Activated naive CD4-positive, alpha-beta T cell treated with anti-CD3 and anti-CD28 coated beads, Interleukin-2, amount 50 U/mL, for 72 hours (primary cell): ENCODE data around the gene UBXN10. TPM values are rescaled to one million over a fixed set of nuclear protein-coding genes. Genes with fewer than 3 reads are reported as not detected.

Experiments
- ATAC-seq, 2 donors: fragments of 150-1000 bp; cut with Tn5 transposase; 2 replicates each; pipeline ENCODE4 v1.10.0; 2021; ENCODE audit warnings: mild to moderate bottlenecking in 2 of 2, moderate library complexity in 2 of 2
- DNase-seq, 2 donors: peaks; one replicate each; pipeline ENCODE4 v3.0.0; 2021 to 2022; ENCODE audit warnings: low spot score in 2 of 2
- H3K27ac Mint-ChIP-seq, 2 donors: one replicate each; pipeline ENCODE4 v1.8.0; 2022; ENCODE audit warnings: mild to moderate bottlenecking in 2 of 2, mixed read lengths in 2 of 2
- H3K36me3 Mint-ChIP-seq, 2 donors: one replicate each; pipeline ENCODE4 v1.8.0; 2022; ENCODE audit warnings: mixed read lengths in 2 of 2
- H3K9me3 Mint-ChIP-seq, 2 donors: one replicate each; pipeline ENCODE4 v1.8.0; 2022; ENCODE audit warnings: mixed read lengths in 2 of 2
- total RNA-seq, 2 donors: library from RNA; stranded (reverse); gene quantifications; one replicate each; pipeline ENCODE4 v1.2.3, GENCODE V29; 2022

UBXN10 gene
- total RNA-seq, 2 donors from 2014 or later, result 0.09 to 1.3 TPM

DNA sequence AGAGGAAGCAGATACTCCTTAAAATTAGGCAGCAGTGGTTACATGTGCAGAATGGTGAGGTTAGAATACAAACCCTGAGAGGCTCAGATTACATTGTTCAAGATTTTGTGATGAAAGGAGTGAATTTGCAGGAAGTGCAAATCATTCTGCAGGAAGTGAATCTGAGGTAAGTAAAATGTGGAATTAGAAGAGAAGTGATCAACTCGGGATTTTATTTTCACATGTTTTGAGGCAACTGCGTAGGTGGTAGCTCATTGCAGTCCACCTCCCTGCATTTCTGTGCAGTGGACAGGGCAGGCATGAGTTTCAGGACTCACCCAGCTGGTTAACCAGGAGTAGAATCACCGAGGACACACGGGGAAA, 2.5 kb downstream of the UBXN10 start:
- no peak for DNase-seq
- H3K27ac Mint-ChIP-seq, result peak overlapping the region in 1 of 2 donors; percentile 12

DNA sequence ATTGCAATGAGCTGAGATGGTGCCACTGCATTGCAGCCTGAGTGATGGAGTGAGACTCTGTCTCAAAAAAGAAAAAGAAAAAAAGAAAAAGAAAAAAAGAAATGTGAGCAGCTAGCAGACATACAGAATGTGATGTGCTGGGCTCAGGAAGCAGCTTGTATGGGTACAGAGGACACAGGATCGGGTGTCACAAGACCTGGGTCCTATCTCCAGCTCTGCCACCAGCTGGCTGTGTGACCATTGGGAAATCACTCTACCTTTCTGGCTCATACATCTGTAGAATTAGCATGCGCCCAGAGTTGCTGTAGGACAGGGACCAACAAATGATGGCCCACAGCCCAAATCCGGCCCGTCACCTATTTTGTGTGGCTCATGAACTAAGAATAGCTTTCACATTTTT, 3.8 kb downstream of the UBXN10 start:
- no peaks in the 10 kb centered on the region for H3K9me3 Mint-ChIP-seq
- ATAC-seq (no peak), DNase-seq (no peak)
- no peaks in the 10 kb centered on the region for H3K36me3 Mint-ChIP-seq
- H3K27ac Mint-ChIP-seq, result no peak overlapping the region

More for the DNA sequence above, 2.5 kb downstream of the UBXN10 start:
- ATAC-seq, result no peak
- H3K36me3 Mint-ChIP-seq, result peaks cover 0 to 12% of the 10 kb centered on the region in 2 donors
- no peaks in the 10 kb centered on the region for H3K9me3 Mint-ChIP-seq

DNA sequence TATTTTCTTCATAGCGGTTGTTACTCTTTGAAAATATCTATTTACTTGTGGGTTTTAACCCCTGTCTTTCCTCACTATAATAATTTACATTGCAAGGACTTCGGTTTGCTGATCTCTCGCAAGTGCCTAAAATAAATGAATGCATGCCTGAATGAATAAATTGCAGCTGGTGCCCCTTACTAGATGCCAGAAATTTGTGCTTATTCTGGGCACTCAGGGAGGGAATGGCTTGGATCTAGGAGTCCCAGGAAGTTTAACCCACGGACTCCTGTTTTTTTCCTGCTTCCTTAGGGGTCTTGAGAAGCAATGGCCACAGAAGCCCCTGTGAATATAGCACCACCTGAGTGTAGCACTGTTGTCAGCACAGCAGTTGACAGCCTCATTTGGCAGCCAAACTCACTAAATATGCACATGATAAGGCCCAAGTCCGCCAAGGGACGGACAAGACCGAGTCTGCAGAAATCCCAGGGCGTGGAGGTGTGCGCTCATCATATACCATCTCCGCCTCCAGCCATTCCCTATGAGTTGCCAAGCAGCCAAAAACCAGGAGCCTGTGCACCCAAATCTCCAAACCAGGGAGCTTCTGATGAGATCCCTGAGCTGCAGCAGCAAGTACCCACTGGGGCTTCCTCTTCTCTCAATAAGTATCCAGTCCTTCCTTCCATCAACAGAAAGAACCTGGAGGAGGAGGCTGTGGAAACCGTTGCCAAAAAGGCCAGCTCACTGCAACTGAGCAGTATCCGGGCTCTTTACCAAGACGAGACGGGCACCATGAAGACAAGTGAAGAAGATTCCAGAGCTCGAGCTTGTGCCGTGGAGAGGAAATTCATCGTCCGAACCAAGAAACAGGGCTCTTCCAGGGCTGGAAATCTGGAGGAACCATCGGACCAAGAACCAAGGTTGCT, 4.6 kb downstream of the UBXN10 start:
- Mint-ChIP-seq H3K9me3 (no peaks in the 10 kb centered on the region), H3K36me3 (no peaks in the 10 kb centered on the region), H3K27ac (no peak overlapping the region)
- DNase-seq (no peak), ATAC-seq (no peak)

DNA sequence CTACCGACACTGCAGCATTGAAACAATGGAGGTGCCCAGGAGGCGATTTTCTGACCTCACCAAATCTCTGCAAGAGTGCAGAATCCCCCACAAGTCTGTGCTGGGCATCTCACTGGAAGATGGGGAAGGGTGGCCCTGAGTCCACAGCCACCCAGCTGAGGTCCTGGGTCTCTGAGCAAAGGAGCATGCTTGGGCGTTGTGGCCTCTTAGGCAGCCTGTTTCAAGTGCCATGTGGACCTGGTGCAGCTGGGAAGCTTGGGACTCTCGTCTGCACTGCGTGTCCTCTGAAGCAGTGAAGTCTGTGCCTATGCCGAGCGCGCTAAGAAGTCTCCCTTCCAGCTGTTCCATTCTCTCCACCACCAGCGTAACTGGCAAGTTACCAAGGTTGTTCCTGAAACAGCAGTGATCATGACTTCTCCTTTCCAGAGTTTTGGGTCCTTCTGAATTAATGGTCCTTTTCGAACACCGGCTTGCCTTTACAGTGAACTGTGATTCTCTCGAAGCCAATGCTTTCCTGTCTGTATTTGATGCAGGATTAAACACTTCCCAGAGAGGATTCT, 5.5 kb downstream of the UBXN10 start:
- H3K9me3 Mint-ChIP-seq, result no peaks in the 10 kb centered on the region
- ATAC-seq (no peak), DNase-seq (no peak)
- no peak overlapping the region for H3K27ac Mint-ChIP-seq
- no peaks in the 10 kb centered on the region for H3K36me3 Mint-ChIP-seq

DNA sequence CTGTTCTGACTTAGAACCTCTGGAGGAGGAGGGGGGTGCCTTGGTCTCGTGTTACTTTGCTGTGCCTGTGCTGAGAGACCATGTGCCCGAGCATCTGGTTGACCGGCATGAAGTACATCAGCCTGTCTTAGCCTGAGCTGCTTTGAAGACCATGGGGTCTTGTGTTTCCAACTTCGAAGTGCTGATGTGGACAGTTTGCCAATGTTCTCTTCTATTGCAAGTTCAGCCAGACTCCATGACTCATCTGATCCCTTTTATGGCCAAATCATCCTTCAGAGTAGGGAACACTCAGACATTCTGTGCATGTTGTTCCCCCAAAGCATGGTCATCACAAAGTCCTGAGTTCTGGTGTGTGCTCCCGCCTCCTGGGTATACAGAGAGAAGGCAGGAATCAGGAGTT, 6.5 kb downstream of the UBXN10 start:
- Mint-ChIP-seq H3K36me3 (no peaks in the 10 kb centered on the region), H3K27ac (no peak overlapping the region), H3K9me3 (no peaks in the 10 kb centered on the region)
- ATAC-seq (no peak), DNase-seq (no peak)

DNA sequence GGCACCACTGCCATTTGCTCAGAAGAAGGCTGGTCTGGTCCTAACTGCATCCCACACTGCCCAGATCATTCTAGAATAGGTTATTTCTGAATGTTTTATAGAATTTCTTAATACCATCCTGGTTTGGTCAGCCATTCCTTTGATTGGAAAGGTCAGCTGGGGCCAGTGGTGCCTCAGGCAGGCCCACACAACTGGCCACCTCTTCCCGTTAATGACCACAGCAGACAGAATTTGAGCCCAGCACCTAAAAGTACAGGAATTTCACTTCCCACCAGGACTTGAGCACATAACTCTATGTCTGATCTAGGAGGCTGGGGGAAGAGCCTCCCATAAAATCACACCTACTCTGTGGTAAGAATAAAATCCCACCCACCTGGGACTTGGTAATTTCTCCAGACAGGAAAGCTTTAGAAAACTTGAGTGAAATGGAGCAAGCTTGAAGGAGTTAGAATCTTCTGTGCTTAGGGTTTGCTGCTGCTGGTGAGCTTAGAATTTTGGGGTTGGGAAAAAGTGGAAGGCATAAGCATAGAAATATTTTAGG, 7.0 kb downstream of the UBXN10 start:
- Mint-ChIP-seq H3K36me3 (no peaks in the 10 kb centered on the region), H3K9me3 (no peaks in the 10 kb centered on the region), H3K27ac (no peak overlapping the region)
- no peak for DNase-seq
- ATAC-seq, result no peak

DNA sequence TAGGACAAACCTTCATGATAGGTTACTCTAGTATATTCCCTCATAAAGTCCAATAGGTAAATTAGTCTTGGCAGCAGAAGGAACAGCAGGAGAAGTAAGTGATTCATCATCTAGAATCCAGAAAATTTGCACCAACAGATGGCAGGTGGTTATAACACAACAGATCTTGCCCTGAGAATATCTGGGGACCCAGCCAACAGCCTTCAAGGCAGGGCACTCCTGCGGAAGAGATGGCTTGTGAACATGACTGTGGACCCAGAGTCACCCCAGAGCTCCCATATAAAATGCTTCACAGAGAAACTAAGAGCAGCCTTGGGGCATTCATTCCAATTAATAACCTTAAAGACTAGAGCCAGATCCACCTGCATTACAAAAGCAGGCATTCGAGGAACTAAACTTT, 8.3 kb downstream of the UBXN10 start:
- no peaks in the 10 kb centered on the region for H3K36me3 Mint-ChIP-seq
- no peaks in the 10 kb centered on the region for H3K9me3 Mint-ChIP-seq
- no peak overlapping the region for H3K27ac Mint-ChIP-seq
- DNase-seq (no peak), ATAC-seq (no peak)

DNA sequence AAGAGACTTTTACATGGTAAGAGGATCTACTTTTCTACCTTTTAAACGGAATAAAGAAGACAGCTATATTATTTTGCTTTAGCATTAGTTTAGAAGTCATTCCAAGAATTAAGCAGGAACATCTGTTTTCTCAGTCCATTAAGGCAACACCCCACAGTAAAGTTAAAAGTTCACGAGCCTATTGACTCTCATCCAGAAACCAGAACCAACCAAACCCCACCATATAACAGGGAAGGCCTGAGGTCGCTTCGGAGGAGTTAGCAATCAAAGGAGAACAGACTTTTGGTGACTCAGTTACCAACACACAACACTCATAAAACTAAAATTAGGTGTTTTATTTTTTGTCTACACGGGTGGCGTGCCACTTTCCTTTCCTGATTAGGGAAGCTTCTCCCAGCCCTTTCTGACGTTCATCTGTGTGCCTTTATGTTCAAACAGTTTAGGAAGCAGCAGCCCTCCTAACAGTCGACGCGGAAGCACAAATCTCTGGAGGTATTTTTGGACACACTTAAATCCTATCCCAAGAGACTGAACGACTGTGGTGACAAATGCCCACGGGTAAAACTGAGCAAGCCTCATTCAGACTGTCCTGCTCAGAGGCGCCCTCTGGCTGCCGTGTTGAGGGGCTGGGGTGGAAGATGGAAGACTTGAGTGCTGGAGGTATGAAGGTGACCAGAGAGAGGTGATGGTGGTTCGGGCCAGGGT, 9.0 kb downstream of the UBXN10 start:
- Mint-ChIP-seq H3K9me3 (no peaks in the 10 kb centered on the region), H3K36me3 (no peaks in the 10 kb centered on the region), H3K27ac (no peak overlapping the region)
- ATAC-seq (peak; percentile 79 to 83), DNase-seq (peak in 1 of 2 donors; percentile 80)

DNA sequence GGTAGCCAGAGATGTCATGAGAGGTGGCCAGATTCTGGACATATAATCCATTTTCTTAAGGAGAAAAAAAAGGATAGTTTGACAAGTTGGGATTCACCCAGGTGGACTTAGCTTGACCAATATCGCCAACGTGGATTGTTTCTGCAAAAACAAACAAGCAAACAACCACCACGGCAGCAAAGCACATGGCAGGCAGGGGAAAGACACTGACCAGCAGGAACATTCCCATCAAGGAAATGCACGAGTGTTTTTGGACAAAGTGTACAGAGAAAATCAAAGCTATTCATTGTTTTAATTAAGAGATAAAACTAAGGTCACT, 9.5 kb downstream of the UBXN10 start:
- H3K36me3 Mint-ChIP-seq, result no peaks in the 10 kb centered on the region
- DNase-seq (no peak), ATAC-seq (no peak)

DNA sequence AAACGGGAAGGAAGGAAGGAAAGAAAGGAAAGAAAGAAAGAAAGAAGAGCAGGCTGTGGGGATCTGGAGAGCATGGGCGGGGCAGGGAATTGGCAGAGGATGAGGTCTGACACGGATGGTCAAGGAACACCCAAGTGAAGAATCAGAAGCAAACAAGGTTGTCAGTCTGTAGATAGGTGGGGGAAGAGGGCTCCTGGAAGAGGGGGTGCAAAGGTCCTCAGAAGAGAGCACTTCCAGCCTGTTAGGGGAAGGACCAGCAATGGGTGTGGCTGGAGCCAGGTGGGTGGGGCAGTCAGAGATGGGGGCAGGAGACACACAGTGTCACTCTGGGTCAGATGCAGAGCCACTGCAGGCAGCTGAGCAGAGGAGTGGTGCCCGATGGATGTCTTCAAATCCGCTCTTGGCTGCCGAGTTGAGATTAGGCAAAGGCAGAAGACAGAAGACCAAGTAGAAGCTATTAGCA, 11.5 kb downstream of the UBXN10 start:
- Mint-ChIP-seq H3K36me3 (no peaks in the 10 kb centered on the region), H3K27ac (no peak overlapping the region), H3K9me3 (no peaks in the 10 kb centered on the region)
- no peak for ATAC-seq
- no peak for DNase-seq

More for the DNA sequence above, 9.5 kb downstream of the UBXN10 start:
- H3K27ac Mint-ChIP-seq, result no peak overlapping the region
- H3K9me3 Mint-ChIP-seq, result no peaks in the 10 kb centered on the region

DNA sequence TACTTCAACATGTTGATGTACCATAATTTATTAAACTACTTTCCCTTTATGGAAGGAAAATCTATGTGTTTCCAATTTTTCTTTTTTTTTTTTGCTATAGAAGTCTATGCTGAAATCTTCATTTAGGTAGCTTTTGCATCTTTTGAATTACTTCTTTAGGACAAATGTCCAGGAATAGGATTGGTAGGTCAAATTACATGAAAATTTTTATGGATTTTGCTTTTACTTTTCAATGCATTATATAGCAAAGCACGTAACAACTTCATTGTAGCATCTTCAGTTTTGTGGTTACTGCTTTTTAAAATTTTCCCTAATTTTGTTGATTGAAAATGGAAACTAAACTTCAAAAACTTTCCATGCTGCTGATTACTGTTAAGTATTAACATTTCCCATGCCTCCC, 12.4 kb downstream of the UBXN10 start:
- DNase-seq (no peak), ATAC-seq (no peak)
- no peaks in the 10 kb centered on the region for H3K9me3 Mint-ChIP-seq
- H3K27ac Mint-ChIP-seq, result no peak overlapping the region
- H3K36me3 Mint-ChIP-seq, result no peaks in the 10 kb centered on the region

DNA sequence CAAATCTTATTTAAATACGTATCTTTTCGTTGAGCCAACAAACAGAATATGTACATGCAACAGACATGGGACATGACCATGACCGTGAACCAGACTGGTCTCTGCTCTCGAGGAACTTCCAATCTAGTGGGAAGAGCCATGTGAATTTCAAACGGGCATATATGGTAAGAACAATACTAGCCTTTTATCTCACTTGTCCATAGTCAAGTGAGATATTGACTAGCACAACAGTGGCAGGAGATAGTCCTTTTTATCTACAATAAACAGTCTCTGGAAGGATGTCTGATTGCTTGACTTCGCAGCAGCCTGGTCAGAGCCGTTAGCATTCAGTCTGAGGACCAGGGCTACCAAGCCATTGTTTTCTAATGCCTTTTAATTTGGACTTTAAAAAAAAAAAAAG, 13.0 kb downstream of the UBXN10 start:
- no peaks in the 10 kb centered on the region for H3K9me3 Mint-ChIP-seq
- DNase-seq, result no peak
- peak overlapping the region in 1 of 2 donors; percentile 81 for H3K27ac Mint-ChIP-seq
- H3K36me3 Mint-ChIP-seq, result no peaks in the 10 kb centered on the region
- ATAC-seq, result no peak

DNA sequence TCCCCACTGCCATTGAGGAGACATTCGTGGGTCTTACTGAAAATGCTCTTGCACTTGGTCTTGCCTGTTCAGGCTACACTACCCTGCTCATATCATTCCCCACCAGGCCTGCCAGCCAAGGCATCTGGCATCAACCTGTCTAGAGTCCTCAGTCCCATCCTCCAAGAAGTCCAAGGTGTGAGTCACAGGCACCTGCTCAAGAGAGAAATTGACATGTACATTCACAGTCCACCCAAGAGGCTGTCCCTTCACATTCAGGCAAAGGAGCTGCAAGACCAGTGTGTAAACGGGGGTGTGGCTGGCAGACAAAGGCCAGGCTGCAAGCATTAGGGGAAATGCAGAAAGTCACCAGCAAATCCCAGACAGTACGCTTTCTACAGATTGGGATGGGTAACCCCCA, 13.5 kb downstream of the UBXN10 start:
- ATAC-seq (no peak), DNase-seq (no peak)
- Mint-ChIP-seq H3K36me3 (no peaks in the 10 kb centered on the region), H3K27ac (no peak overlapping the region), H3K9me3 (no peaks in the 10 kb centered on the region)

DNA sequence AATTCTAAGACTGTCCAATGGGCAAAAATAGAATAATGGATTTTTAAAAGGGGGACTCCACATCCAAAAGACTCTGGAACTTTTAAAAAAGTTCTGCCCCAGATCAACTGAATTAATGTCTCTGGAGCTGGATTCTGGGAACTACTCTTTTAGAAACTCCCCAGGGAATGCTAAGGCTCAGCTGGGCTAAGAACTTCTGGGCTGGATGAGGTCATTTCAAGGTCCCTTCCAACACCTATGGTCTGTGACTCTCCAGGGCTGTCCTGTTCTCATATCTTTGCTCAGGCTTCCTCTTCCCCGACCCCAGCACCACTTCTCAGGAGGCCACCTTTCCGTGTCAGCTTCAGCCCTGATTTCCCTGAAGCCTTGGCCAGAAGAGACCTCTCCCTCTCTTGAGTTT, 13.9 kb downstream of the UBXN10 start:
- DNase-seq, result no peak
- Mint-ChIP-seq H3K36me3 (no peaks in the 10 kb centered on the region), H3K27ac (no peak overlapping the region), H3K9me3 (no peaks in the 10 kb centered on the region)
- ATAC-seq, result no peak

DNA sequence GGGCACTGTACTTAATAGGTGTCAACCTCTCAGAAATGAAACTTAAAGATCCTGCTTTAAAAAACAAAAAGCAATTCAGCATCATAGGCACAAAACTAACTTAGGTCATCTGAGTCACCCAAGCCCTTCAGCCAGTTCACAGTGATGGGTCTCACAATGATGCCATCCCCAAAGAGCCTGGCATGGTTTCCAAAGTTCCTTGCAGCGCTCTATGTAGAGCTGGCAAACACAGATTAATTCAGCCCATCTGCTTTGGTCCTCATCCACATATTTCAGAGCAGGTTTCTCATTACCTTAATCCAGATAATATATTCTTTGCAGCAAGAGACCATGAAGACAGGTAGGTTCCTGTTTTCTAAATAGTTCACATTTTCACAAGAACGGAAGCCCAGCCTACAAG, 15.1 kb downstream of the UBXN10 start:
- Mint-ChIP-seq H3K27ac (no peak overlapping the region), H3K36me3 (no peaks in the 10 kb centered on the region), H3K9me3 (no peaks in the 10 kb centered on the region)
- DNase-seq (no peak), ATAC-seq (no peak)

DNA sequence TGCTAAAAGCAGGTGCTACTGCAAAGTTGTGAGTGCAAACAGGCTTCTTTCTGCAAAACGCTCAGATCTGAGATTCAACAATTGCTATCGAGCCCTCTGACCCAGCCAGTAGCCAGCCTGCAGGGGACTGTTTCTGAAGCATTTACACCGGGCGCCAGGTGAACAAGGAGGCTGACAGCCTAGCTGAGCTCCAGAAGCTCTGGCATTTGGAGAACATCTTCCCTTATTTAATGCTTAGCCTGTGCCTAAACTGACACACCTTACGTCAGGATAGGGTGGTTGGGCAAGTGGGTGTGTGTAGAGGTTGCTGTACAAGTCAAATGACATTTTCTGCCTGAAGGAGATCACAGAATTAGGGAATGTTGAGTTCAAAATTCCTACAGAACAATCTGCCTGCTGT, 16.3 kb downstream of the UBXN10 start:
- ATAC-seq (no peak), DNase-seq (no peak)
- Mint-ChIP-seq H3K9me3 (no peaks in the 10 kb centered on the region), H3K36me3 (no peaks in the 10 kb centered on the region), H3K27ac (no peak overlapping the region)

DNA sequence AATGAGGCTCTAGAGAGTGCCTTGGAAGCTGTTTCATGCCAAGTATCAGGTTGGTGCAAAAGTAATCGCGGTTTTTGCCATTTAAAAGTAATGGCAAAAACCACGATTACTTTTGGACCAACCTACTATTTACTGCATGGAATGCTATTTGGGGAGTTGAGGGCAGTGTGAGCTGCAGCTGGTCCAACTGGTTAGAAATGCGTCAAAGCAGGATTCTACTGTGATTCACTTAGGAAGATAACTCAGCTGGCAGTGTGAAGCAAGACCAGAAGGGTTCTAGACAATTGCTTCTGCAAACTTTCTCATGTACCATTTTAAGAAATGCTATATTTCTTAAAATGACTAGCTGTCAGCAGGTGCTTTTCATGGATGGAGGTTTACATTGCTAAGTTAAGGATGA, 21.6 kb downstream of the UBXN10 start:
- H3K27ac Mint-ChIP-seq, result no peak overlapping the region
- H3K9me3 Mint-ChIP-seq, result no peaks in the 10 kb centered on the region
- H3K36me3 Mint-ChIP-seq, result no peaks in the 10 kb centered on the region
- no peak for DNase-seq
- no peak for ATAC-seq
